Liver (tissue), 9 donors: ENCODE data around the gene LMAN2. TPM values are rescaled to one million over a fixed set of nuclear protein-coding genes. Genes with fewer than 3 reads are reported as not detected.

Source experiments
- DNase-seq: peaks from one replicate; pipeline ENCODE4 v3.0.0-alpha.2; 2017; ENCODE audit warnings: low spot score
- H3K27ac ChIP-seq, 2 donors: one replicate each; pipeline ENCODE4 v1.7.0; 2013; ENCODE audit warnings: inconsistent platforms in 2 of 2, low read length in 2 of 2, control low read depth in 1 of 2, low read depth in 1 of 2, mild to moderate bottlenecking in 1 of 2
- H3K27me3 ChIP-seq, 4 donors: one replicate each; pipeline versions ENCODE4 v1.6.1 to v1.7.0; 2013; ENCODE audit warnings: low read length in 3 of 4, inconsistent platforms in 1 of 4, mild to moderate bottlenecking in 1 of 4, moderate library complexity in 1 of 4; ENCODE audit not compliant: control insufficient read depth in 4 of 4, insufficient read depth in 4 of 4
- H3K36me3 ChIP-seq, 4 donors: one replicate each; pipeline versions ENCODE4 v1.6.1 to v1.7.0; 2013; ENCODE audit warnings: low read length in 3 of 4, mild to moderate bottlenecking in 3 of 4, low read depth in 1 of 4, moderate library complexity in 1 of 4; ENCODE audit not compliant: control insufficient read depth in 4 of 4, insufficient read depth in 3 of 4
- H3K4me1 ChIP-seq, 4 donors: one replicate each; pipeline versions ENCODE4 v1.6.1 to v1.7.0; 2013; ENCODE audit warnings: low read length in 3 of 4, mild to moderate bottlenecking in 3 of 4, moderate library complexity in 1 of 4; ENCODE audit not compliant: control insufficient read depth in 4 of 4, insufficient read depth in 4 of 4
- H3K4me3 ChIP-seq, 3 donors: one replicate each; pipeline versions ENCODE4 v1.6.1 to v1.7.0; 2013; ENCODE audit warnings: low read length in 3 of 3, control low read depth in 1 of 3, low read depth in 1 of 3, mild to moderate bottlenecking in 1 of 3
- H3K9ac ChIP-seq, 2 donors: one replicate each; pipeline ENCODE4 v1.7.0; 2013; ENCODE audit warnings: low read length in 2 of 2, mild to moderate bottlenecking in 2 of 2, moderate library complexity in 2 of 2, control low read depth in 1 of 2, low read depth in 1 of 2
- H3K9me3 ChIP-seq, 4 donors: one replicate each; pipeline versions ENCODE4 v1.6.1 to v1.7.0; 2013; ENCODE audit warnings: low read length in 3 of 4; ENCODE audit not compliant: control insufficient read depth in 4 of 4
- FOXA1 ChIP-seq: IDR thresholded peaks from 2 replicates; pipeline ENCODE4 v1.6.1; 2016; ENCODE audit warnings: antibody characterized with exemption
- FOXA2 ChIP-seq: IDR thresholded peaks from 2 replicates; pipeline ENCODE4 v1.6.1; 2016; ENCODE audit warnings: antibody characterized with exemption
- GABPA ChIP-seq, 2 donors: IDR thresholded peaks in 1 of 2; conservative IDR thresholded peaks in 1 of 2; 2 replicates each; pipeline ENCODE4 v1.6.1; 2016; ENCODE audit warnings: antibody characterized with exemption in 2 of 2, mild to moderate bottlenecking in 1 of 2, moderate library complexity in 1 of 2
- HNF4A ChIP-seq, 2 donors: conservative IDR thresholded peaks; 2 replicates each; pipeline ENCODE4 v1.6.1; 2016; ENCODE audit warnings: antibody characterized with exemption in 2 of 2, mild to moderate bottlenecking in 2 of 2
- HNF4G ChIP-seq: IDR thresholded peaks from 2 replicates; pipeline ENCODE4 v1.6.1; 2016; ENCODE audit warnings: antibody characterized with exemption
- JUND ChIP-seq, 2 donors: IDR thresholded peaks; 2 replicates each; pipeline ENCODE4 v1.6.1; 2016; ENCODE audit warnings: antibody characterized with exemption in 2 of 2
- NR2F2 ChIP-seq: IDR thresholded peaks from 2 replicates; pipeline ENCODE4 v1.6.1; 2016; ENCODE audit warnings: antibody characterized with exemption
- REST ChIP-seq: IDR thresholded peaks from 2 replicates; pipeline ENCODE4 v1.6.1; 2016; ENCODE audit warnings: antibody characterized with exemption, mild to moderate bottlenecking
- RXRA ChIP-seq, 2 donors: IDR thresholded peaks; 2 replicates each; pipeline ENCODE4 v1.6.1; 2017 to 2018; ENCODE audit warnings: antibody characterized with exemption in 2 of 2, mild to moderate bottlenecking in 1 of 2
- SP1 ChIP-seq: IDR thresholded peaks from 2 replicates; pipeline ENCODE4 v1.6.1; 2018; ENCODE audit warnings: antibody characterized with exemption, mild to moderate bottlenecking
- TAF1 ChIP-seq: conservative IDR thresholded peaks from 2 replicates; pipeline ENCODE4 v1.6.1; 2016; ENCODE audit warnings: antibody characterized with exemption, mild to moderate bottlenecking
- YY1 ChIP-seq: IDR thresholded peaks from 2 replicates; pipeline ENCODE4 v1.6.1; 2016; ENCODE audit warnings: antibody characterized with exemption, mild to moderate bottlenecking
- WGBS: extraction: QIAGEN DNeasy Blood & Tissue Kit; methylation state at CpG from one replicate; pipeline ENCODE4 v1.1.7; 2013; 5-methylcytosine and 5-hydroxymethylcytosine counted together
- polyA plus RNA-seq, 2 donors: library from polyadenylated mRNA; stranded (reverse) in 1 of 2; unstranded in 1 of 2; fragments of 200-250 nt in 1 of 2; fragments of >200 nt in 1 of 2; fragmentation: Nextera tagmentation in 1 of 2; extraction: Ambion mirVana in 1 of 2; gene quantifications; one replicate each; pipeline versions ENCODE4 v1.2.1 to v1.2.3, GENCODE V29; 2013 to 2015
- total RNA-seq, 2 donors: library from RNA; depleted of rRNA; stranded (reverse); fragments of >200 nt; gene quantifications; one replicate each; pipeline ENCODE4 v1.2.3, GENCODE V29; 2014
- TF ChIP-seq, protein P1 (sequence below): IDR thresholded peaks from 2 replicates; pipeline ENCODE4 v1.6.1; 2016; ENCODE audit warnings: antibody characterized with exemption
- TF ChIP-seq, protein P2 (sequence below): IDR thresholded peaks from 2 replicates; pipeline ENCODE4 v1.6.1; 2016; ENCODE audit warnings: antibody characterized with exemption
- donor health status: healthy.
- donor health status: healthy.
- donor health status: healthy.
- donor health status: healthy.
- donor health status: healthy.

LMAN2 gene
- total and polyA plus RNA-seq, 4 donors = 243 to 478 (median 364) TPM

DNA sequence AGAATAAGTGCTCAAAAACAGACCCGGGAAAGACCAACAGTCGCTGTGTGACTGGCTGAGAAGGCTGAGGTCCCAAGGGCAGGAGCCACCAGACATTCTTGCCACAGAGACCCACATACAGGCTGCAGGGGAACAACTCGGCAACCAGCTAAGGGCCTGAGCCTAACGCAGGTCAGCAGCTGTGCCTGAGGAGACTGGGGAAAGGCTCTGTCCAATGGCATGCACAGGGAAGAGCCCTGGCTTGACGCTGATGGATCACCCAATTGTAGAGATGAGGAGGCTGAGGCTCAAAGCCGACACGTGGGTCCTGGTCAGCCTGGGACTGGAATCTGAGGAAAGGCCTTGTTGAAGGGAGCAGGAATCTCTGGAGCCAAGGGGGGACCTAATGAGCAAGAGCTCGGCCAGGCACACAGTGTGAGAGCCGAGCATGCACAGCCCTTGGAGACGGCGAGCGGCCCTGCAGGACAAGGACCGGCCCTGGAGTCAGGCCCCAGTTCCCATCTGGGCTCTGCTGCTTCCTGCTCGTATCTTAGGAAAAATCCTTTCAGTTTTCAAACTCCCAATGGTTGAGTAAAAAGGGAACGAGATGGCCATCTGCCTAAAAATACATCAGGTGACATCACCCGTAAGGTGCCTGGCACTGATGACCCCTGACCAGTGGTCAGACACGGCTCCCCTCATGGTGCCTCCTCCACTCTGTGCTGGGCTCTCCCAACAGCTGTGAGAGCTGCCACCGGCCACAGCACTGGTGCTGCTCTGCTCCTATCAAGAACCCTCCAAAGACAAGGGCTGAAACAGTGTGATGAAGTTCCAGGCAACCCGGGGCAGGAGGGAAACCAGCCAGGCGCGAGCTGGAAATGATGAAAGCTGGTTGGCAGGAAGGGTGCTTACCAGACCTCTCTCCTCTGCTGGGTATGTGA, 16.4 kb downstream of the LMAN2 start:
- Histone ChIP-seq H3K27ac (peak overlapping the region in 1 of 2 donors; percentile 48), H3K9me3 (no peaks in the 10 kb centered on the region), H3K36me3 (peaks cover 33 to 84% (median 46%) of the 10 kb centered on the region in 4 donors), H3K9ac (no peak overlapping the region), H3K4me3 (no peak overlapping the region), H3K27me3 (no peaks in the 10 kb centered on the region), H3K4me1 (peaks cover 0 to 8% (median 0%) of the 10 kb centered on the region in 4 donors)
- TF ChIP-seq HNF4A (conservative IDR thresholded peaks at IDR 0.05) (peak in 1 of 2 donors; percentile 34), RXRA (IDR thresholded peaks at IDR 0.05) (peak in 1 of 2 donors; percentile 9), YY1 (no peak)
- no peak for DNase-seq
- WGBS = 83% methylated on average over 21 of the region's 21 CpGs

GRCh38 chr5:177334155-177334551, 17.3 kb downstream of the LMAN2 start:
- 87% methylated on average over 15 of the region's 15 CpGs for WGBS
- no peak for DNase-seq
- Histone ChIP-seq H3K9me3 (no peaks in the 10 kb centered on the region), H3K27me3 (no peaks in the 10 kb centered on the region), H3K9ac (no peak overlapping the region), H3K36me3 (peaks cover 33 to 84% (median 48%) of the 10 kb centered on the region in 4 donors), H3K4me1 (peaks cover 0 to 8% (median 0%) of the 10 kb centered on the region in 4 donors), H3K27ac (no peak overlapping the region), H3K4me3 (no peak overlapping the region)
- no peak for TF ChIP-seq HNF4G
- TF ChIP-seq JUND (IDR thresholded peaks at IDR 0.05) = no peak
- TF ChIP-seq FOXA2 = no peak
- TF ChIP-seq RXRA (IDR thresholded peaks at IDR 0.05) = no peak
- TF ChIP-seq HNF4A (conservative IDR thresholded peaks at IDR 0.05) = no peak

- Histone ChIP-seq H3K27me3 (no peaks in the 10 kb centered on the region), H3K36me3 (peaks cover 33 to 83% (median 48%) of the 10 kb centered on the region in 4 donors), H3K9ac (no peak overlapping the region), H3K9me3 (no peaks in the 10 kb centered on the region), H3K4me3 (no peak overlapping the region), H3K27ac (no peak overlapping the region), H3K4me1 (peaks cover 0 to 8% (median 0%) of the 10 kb centered on the region in 4 donors)
- WGBS = 93% methylated on average over 16 of the region's 16 CpGs
- no peak for DNase-seq
- TF ChIP-seq FOXA2 = no peak
- no peak for TF ChIP-seq REST
- TF ChIP-seq, protein P1, sequence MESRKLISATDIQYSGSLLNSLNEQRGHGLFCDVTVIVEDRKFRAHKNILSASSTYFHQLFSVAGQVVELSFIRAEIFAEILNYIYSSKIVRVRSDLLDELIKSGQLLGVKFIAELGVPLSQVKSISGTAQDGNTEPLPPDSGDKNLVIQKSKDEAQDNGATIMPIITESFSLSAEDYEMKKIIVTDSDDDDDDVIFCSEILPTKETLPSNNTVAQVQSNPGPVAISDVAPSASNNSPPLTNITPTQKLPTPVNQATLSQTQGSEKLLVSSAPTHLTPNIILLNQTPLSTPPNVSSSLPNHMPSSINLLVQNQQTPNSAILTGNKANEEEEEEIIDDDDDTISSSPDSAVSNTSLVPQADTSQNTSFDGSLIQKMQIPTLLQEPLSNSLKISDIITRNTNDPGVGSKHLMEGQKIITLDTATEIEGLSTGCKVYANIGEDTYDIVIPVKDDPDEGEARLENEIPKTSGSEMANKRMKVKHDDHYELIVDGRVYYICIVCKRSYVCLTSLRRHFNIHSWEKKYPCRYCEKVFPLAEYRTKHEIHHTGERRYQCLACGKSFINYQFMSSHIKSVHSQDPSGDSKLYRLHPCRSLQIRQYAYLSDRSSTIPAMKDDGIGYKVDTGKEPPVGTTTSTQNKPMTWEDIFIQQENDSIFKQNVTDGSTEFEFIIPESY = no peak
- no peak for TF ChIP-seq SP1
- TF ChIP-seq HNF4G = no peak
- TF ChIP-seq NR2F2 = no peak
- TF ChIP-seq TAF1 = no peak
- TF ChIP-seq, protein P2, sequence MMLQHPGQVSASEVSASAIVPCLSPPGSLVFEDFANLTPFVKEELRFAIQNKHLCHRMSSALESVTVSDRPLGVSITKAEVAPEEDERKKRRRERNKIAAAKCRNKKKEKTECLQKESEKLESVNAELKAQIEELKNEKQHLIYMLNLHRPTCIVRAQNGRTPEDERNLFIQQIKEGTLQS = no peak
- TF ChIP-seq FOXA1 = no peak
- TF ChIP-seq GABPA (IDR thresholded peaks at IDR 0.05 in 1 of 2, conservative IDR thresholded peaks at IDR 0.05 in 1 of 2) = no peak
Observed at GRCh38 chr5:177333420-177334154, 17.9 kb downstream of the LMAN2 start.
